ENCODE results near the gene TIMM17B. TPM values are rescaled to one million over a fixed set of nuclear protein-coding genes. Genes with fewer than 3 reads are reported as not detected.

Gene TIMM17B
- total and polyA plus RNA-seq, 2 experiments from 2014 or later = 26.7 to 44.7 TPM

DNA sequence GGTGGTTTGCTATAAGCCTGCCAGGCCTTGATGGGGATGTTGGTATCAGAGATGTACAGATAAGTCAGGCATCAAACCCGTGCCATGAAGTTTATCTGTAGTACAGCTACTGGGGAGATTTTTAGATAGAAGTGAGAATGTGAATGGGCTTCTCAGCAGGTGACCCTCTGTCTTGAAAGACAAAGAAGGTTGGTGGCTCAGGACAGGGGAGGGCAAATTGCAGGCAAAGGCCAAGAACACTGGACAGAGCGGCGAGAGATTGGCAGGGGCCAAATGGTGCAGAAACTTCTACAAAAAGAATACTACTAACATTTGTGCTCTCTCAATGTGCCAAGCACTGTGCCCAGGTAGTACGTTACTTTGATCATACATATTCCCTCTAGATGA lies 23.1 kb upstream of the TIMM17B start:
- H3K4me2 ChIP-seq (ENCODE audit: unreplicated experiment) = no peak overlapping the region

DNA sequence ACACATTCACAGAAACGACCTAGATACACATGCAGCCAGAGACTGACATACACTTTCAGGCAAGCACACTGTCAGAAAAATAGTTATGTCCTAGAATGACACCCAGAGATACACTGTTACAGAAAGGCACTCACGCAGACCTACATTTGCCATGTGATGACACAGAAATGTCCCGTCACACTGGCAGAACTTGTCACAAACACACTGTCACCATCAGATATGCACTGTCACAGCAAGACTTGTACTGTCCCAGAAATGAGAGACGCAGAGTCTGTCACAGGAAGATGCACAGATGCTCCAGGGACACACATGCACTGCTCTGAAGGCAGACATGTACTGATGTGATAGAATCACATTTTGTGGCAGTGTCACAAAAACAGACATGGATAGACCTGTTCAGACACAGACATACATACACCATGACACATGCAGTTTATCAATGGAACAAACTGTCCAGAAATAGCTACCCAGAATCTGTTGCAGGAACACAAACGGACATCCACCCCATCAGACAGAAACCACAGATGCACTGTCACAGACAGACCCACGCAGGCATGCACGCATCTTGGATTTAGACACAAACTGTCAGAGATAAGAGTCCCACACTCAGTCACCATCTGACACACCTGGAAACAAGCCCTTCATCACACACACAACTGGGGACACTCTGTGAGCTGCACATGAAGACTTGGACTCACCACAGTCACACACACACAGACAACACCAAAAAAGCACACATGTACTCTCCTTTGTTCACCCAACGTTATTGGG lies 22.6 kb upstream of the TIMM17B start:
- Histone ChIP-seq H3K79me2 (ENCODE audit: insufficient read depth) (no peaks in the 10 kb centered on the region), H3K9me2 (ENCODE audit: insufficient read depth) (no peaks in the 10 kb centered on the region), H3K9ac (no peak overlapping the region), H3K9me3 (ENCODE audit: low read depth) (no peaks in the 10 kb centered on the region), H2AFZ (no peak overlapping the region), H3K4me3 (no peak overlapping the region), H3K27me3 (replicated peaks; ENCODE audit: insufficient read depth) (no peaks in the 10 kb centered on the region), H3K36me3 (ENCODE audit: low read depth) (no peaks in the 10 kb centered on the region), H3F3A (ENCODE audit: insufficient read depth) (peaks cover 27% of the 10 kb centered on the region), H3K4me1 (ENCODE audit: insufficient read depth) (peaks cover 12% of the 10 kb centered on the region; the same call in 1 of the 2 replicates), H4K20me1 (ENCODE audit: insufficient read depth) (no peaks in the 10 kb centered on the region), H3K4me2 (ENCODE audit: unreplicated experiment) (no peak overlapping the region), H3K27ac (peak overlapping the region; percentile 38; the same call in 1 of the 2 replicates)
- 38 to 43% methylated on average over 6 to 8 of the region's 8 CpGs for WGBS, 2 experiments (ENCODE audit: low coverage in 1 of 2, low lambda C conversion rate in 2 of 2, missing lambda C conversion rate in 2 of 2)
- no peak for DNase-seq
- in situ Hi-C loops (cut with MboI) = loop anchor here (25.0 kb wide), 1 partner anchor 258 kb away; no protein-coding TSS in a partner anchor
- TF ChIP-seq EZH2phosphoT487 (IDR thresholded peaks at IDR 0.05; ENCODE audit: insufficient read depth, low read depth) (no peak), EZH2 (IDR thresholded peaks at IDR 0.05; ENCODE audit: insufficient read depth, poor library complexity, severe bottlenecking) (no peak)

More for the DNA sequence above, 23.1 kb upstream of the TIMM17B start:
- Histone ChIP-seq H3K79me2 (ENCODE audit: insufficient read depth) (no peaks in the 10 kb centered on the region), H3K4me1 (ENCODE audit: insufficient read depth) (peaks cover 12% of the 10 kb centered on the region; the same call in 1 of the 2 replicates), H3K9ac (no peak overlapping the region), H2AFZ (no peak overlapping the region), H3K4me3 (no peak overlapping the region), H3K9me2 (ENCODE audit: insufficient read depth) (no peaks in the 10 kb centered on the region), H3K27me3 (replicated peaks; ENCODE audit: insufficient read depth) (no peaks in the 10 kb centered on the region), H3F3A (ENCODE audit: insufficient read depth) (peaks cover 27% of the 10 kb centered on the region), H3K36me3 (ENCODE audit: low read depth) (no peaks in the 10 kb centered on the region), H3K9me3 (ENCODE audit: low read depth) (no peaks in the 10 kb centered on the region), H3K27ac (no peak overlapping the region), H4K20me1 (ENCODE audit: insufficient read depth) (no peaks in the 10 kb centered on the region)
- no peak for TF ChIP-seq EZH2 (IDR thresholded peaks at IDR 0.05; ENCODE audit: insufficient read depth, poor library complexity, severe bottlenecking)
- no peak for TF ChIP-seq EZH2phosphoT487 (IDR thresholded peaks at IDR 0.05; ENCODE audit: insufficient read depth, low read depth)
- WGBS, 2 experiments (ENCODE audit: low coverage in 1 of 2, low lambda C conversion rate in 2 of 2, missing lambda C conversion rate in 2 of 2) = 89 to 93% methylated on average over 3 to 4 of the region's 4 CpGs
- DNase-seq = no peak
- in situ Hi-C loops (cut with MboI) = loop anchor here (25.0 kb wide), 1 partner anchor 258 kb away; no protein-coding TSS in a partner anchor

DNA sequence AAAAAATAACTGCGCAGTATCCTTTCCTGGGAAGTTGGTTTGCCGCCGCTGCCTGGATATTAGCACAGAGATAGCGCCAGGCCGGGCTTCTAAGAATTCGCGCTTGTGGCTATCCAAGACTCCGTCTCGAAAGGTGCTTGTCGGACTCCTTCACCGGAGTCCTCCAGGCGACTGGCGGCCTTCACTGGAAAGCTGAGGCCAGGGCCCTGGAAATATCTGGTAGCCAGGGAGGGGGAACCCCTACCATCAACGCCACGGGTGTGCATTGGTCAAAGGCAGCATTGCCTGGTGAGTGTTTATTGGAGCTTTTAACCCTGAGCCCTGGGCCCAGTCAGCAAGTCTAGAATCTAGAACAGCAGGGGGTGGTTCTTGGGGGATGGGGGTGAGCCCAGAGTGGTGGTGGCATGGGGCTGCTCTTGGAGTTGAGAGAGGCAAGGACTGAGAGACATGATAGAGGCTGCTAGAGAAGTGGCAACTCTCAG lies 21.8 kb upstream of the TIMM17B start:
- Histone ChIP-seq H3K4me3 (peak overlapping the region; percentile 79), H2AFZ (no peak overlapping the region), H3K9me3 (ENCODE audit: low read depth) (no peaks in the 10 kb centered on the region), H3K9me2 (ENCODE audit: insufficient read depth) (no peaks in the 10 kb centered on the region), H3K4me2 (ENCODE audit: unreplicated experiment) (peak overlapping the region; percentile 76), H3K36me3 (ENCODE audit: low read depth) (no peaks in the 10 kb centered on the region), H3K27me3 (replicated peaks; ENCODE audit: insufficient read depth) (no peaks in the 10 kb centered on the region), H3K4me1 (ENCODE audit: insufficient read depth) (peaks cover 12% of the 10 kb centered on the region; the same call in 1 of the 2 replicates), H3K79me2 (ENCODE audit: insufficient read depth) (no peaks in the 10 kb centered on the region), H3K9ac (peak overlapping the region; percentile 78; the same call in 1 of the 2 replicates), H3F3A (ENCODE audit: insufficient read depth) (peaks cover 27% of the 10 kb centered on the region), H4K20me1 (ENCODE audit: insufficient read depth) (no peaks in the 10 kb centered on the region), H3K27ac (peak overlapping the region; percentile 38)
- peak; percentile 40 for DNase-seq
- WGBS, 2 experiments (ENCODE audit: low coverage in 1 of 2, low lambda C conversion rate in 2 of 2, missing lambda C conversion rate in 2 of 2) = 7 to 8% methylated on average over 10 to 15 of the region's 15 CpGs
- in situ Hi-C loops (cut with MboI) = loop anchor here (25.0 kb wide), 1 partner anchor 257 kb away; no protein-coding TSS in a partner anchor
- TF ChIP-seq EZH2phosphoT487 (IDR thresholded peaks at IDR 0.05; ENCODE audit: insufficient read depth, low read depth) = no peak
- TF ChIP-seq EZH2 (IDR thresholded peaks at IDR 0.05; ENCODE audit: insufficient read depth, poor library complexity, severe bottlenecking) = no peak

- H3K27ac ChIP-seq = peak within 1 kb of the TSS; percentile 46
- peak; percentile 82 for DNase-seq
- H3K79me2 ChIP-seq (ENCODE audit: insufficient read depth) = no peaks in the 10 kb centered on the region
- no peaks in the 10 kb centered on the region for H3K9me3 ChIP-seq (ENCODE audit: low read depth)
- no peak for TF ChIP-seq EZH2 (IDR thresholded peaks at IDR 0.05; ENCODE audit: insufficient read depth, poor library complexity, severe bottlenecking)
- peak within 1 kb of the TSS; percentile 79 for H3K4me3 ChIP-seq
- H3F3A ChIP-seq (ENCODE audit: insufficient read depth) = peaks cover 27% of the 10 kb centered on the region
- no peaks in the 10 kb centered on the region for H3K9me2 ChIP-seq (ENCODE audit: insufficient read depth)
- H3K36me3 ChIP-seq (ENCODE audit: low read depth) = no peaks in the 10 kb centered on the region
- in situ Hi-C loops (cut with MboI) = loop anchor here (25.0 kb wide), 1 partner anchor 256 kb away; no protein-coding TSS in a partner anchor
- H2AFZ ChIP-seq = peak within 1 kb of the TSS; percentile 48; the same call in 1 of the 2 replicates
- H3K4me1 ChIP-seq (ENCODE audit: insufficient read depth) = peaks cover 12% of the 10 kb centered on the region; the same call in 1 of the 2 replicates
- peak within 1 kb of the TSS; percentile 76 for H3K4me2 ChIP-seq (ENCODE audit: unreplicated experiment)
- no peaks in the 10 kb centered on the region for H3K27me3 ChIP-seq (replicated peaks; ENCODE audit: insufficient read depth)
- WGBS, 2 experiments (ENCODE audit: low coverage in 1 of 2, low lambda C conversion rate in 2 of 2, missing lambda C conversion rate in 2 of 2) = 1 to 7% methylated on average over 10 to 22 of the region's 55 CpGs
- no peaks in the 10 kb centered on the region for H4K20me1 ChIP-seq (ENCODE audit: insufficient read depth)
- peak within 1 kb of the TSS; percentile 78 for H3K9ac ChIP-seq
Measured at GRCh38 chrX:48918643-48919340, 21.2 kb upstream of the TIMM17B start, which contains the start of gene PIM2. PIM2 (minus strand) TSS chrX:48919024; CDS start chrX:48918834, 190 bp downstream.

Measured in GM23248 (cell line).